Muscle of back (tissue), 11 donors: ENCODE data around the gene DLX2. TPM values are rescaled to one million over a fixed set of nuclear protein-coding genes. Genes with fewer than 3 reads are reported as not detected.
A peak's percentile ranks its signal among the peaks of the same experiment; 100 is the strongest.

Source experiments
- DNase-seq, 3 donors: peaks; one replicate each; pipeline versions ENCODE4 v3.0.0 to v3.0.0-alpha.2; 2013
- polyA plus RNA-seq, 10 donors: library from polyadenylated mRNA; unstranded; fragments of 120-200 nt; gene quantifications; one replicate each; pipeline ENCODE4 v1.2.1, GENCODE V29; 2013; ENCODE audit not compliant: insufficient read length in 10 of 10

DLX2 gene
- polyA plus RNA-seq, 10 donors, result 0.05 to 0.48 (median 0.15) TPM; not detected in 3

- peak in 1 of 3 donors; percentile 11 for DNase-seq
These were observed 5.2 kb upstream of the DLX2 start for GRCh38 chr2:172107690-172108586.

- peak in 2 of 3 donors; percentile 11 to 58 for DNase-seq
These were observed 3.6 kb upstream of the DLX2 start for GRCh38 chr2:172106108-172106961.

DNA sequence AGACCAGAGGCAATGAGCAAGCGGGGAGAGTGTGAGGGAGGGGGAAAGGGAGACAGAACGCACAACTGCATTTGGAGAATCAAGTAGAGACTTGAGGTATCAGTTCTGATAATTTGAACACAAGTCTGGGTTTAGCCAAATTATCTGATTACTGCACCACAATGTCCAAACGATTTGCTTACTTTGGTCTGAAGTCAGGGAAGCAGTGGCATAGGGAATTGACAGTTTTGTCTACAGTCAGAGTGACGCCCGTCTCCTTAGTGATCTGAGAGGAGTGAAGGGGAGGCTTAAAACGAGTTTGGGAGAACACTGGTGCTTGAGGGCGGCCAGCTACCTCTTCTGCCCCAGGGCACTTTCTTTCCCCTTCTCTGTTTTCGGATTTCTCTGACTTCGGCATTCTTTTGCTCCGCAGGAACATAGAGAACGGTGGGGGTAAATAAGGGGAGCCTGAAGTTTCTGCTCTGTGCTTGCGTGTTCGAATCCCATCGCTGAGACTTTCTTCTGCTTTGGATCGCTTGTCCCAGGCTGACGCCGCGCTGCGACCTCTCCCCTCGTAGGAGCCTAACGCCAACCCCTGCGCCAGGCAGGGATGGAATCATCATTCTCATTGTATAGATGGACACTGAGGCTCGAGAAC, 2.9 kb upstream of the DLX2 start:
- DNase-seq, result peak in 2 of 3 donors; percentile 12 to 34

- peak; percentile 77 to 92 (median 89) for DNase-seq
These were observed 972 bp upstream of the DLX2 start for GRCh38 chr2:172103471-172104272.

- DNase-seq, result no peak
These were observed 794 bp downstream of the DLX2 start for GRCh38 chr2:172101821-172102390.

GRCh38 chr2:172100935-172101820, 1.5 kb downstream of the DLX2 start:
- DNase-seq, result peak in 1 of 3 donors; percentile 61

DNA sequence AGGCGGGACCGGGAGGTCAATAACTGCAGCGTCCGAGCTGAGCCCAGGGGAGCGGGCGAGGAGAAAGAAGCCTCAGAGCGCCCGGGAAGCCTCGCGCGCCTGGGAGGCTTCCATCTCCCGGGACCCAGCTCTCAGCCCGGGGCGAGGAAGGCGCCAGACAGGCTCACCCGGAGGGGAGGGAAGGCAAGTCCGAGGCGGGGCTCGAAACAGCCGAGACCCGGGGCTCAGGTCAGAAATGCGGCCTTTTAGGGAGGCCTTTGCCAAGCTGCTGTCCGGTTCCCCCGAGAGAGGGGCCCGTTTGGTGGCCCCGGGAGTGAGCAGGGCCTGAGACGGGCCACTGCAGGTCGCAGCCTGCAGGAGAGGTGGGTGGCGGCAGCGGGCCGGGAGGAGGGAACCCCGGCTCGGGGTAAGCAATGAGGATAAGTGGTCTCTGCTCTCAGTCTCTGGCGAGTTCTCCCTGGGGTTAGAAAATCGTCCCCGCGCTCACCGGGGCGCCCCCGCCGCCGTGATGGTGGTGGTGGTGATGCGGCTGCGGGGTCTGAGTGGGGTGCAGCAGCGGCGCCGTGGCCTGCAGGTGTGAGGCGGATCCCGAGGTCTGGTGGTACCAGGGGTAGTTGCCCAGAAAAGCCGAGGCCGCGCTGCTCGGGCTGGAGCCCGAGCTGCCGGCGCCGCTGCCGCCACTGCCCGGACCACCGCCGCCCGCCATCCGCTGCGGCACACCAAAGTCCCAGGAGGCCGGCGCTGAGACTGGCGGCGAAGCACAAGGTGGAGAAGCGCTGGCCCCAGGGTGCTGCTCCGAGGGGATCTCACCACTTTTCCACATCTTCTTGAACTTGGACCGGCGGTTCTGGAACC, 2.4 kb downstream of the DLX2 start:
- peak in 1 of 3 donors; percentile 25 for DNase-seq

- no peak for DNase-seq
These were observed 3.1 kb downstream of the DLX2 start for GRCh38 chr2:172099472-172100079.

- peak in 1 of 3 donors; percentile 66 for DNase-seq
These were observed 3.8 kb downstream of the DLX2 start for GRCh38 chr2:172098650-172099471.

- DNase-seq, result peak in 1 of 3 donors; percentile 11
These were observed 4.4 kb downstream of the DLX2 start for GRCh38 chr2:172098287-172098649.

GRCh38 chr2:172097557-172098131, 5.1 kb downstream of the DLX2 start:
- peak in 1 of 3 donors; percentile 12 for DNase-seq

- peak in 1 of 3 donors; percentile 66 for DNase-seq
These were observed 5.8 kb downstream of the DLX2 start for GRCh38 chr2:172096626-172097547.

GRCh38 chr2:172095905-172096625, 6.6 kb downstream of the DLX2 start:
- DNase-seq, result peak in 1 of 3 donors; percentile 58

GRCh38 chr2:172095146-172095904, 7.4 kb downstream of the DLX2 start:
- peak in 1 of 3 donors; percentile 79 for DNase-seq
